CD4-positive, alpha-beta T cell treated with Interleukin-12 subunit alpha and Interleukin-12 subunit beta, for 1 hour (primary cell): ENCODE results near the gene CENPE.
"Not testable (repeated sequence)": the region's sequence is repeated elsewhere in the genome, so short reads cannot be mapped to it uniquely, and the experiment has no call there.

Experiments used
- DNase-seq: peaks from one replicate; pipeline ENCODE4 v3.0.0-alpha.2; 2020

The CENPE gene

GRCh38 chr4:103198111-103198765, at the start of gene CENPE:
Gene CENPE (minus strand): TSS chr4:103198343. CDS start chr4:103198319, 24 bp downstream.
- DNase-seq, result peak; percentile 88

- DNase-seq, result no peak
Observed at GRCh38 chr4:103244251-103244650, 46.1 kb upstream of the CENPE start.

- not testable (repeated sequence) for DNase-seq
Observed at GRCh38 chr4:103230938-103231337, 32.8 kb upstream of the CENPE start.

- DNase-seq, result not testable (repeated sequence)
Observed at GRCh38 chr4:103223556-103223955, 25.4 kb upstream of the CENPE start.

GRCh38 chr4:103207673-103208072, 9.5 kb upstream of the CENPE start:
- DNase-seq, result no peak

- DNase-seq, result no peak
Observed at GRCh38 chr4:103204111-103204510, 6.0 kb upstream of the CENPE start.

GRCh38 chr4:103201724-103202123, 3.6 kb upstream of the CENPE start:
- DNase-seq, result no peak

GRCh38 chr4:103201253-103201652, 3.1 kb upstream of the CENPE start:
- no peak for DNase-seq

GRCh38 chr4:103199009-103199408, 866 bp upstream of the CENPE start:
- DNase-seq, result no peak

- DNase-seq, result no peak
Observed at GRCh38 chr4:103197765-103198110, 405 bp downstream of the CENPE start.

- DNase-seq, result no peak
Observed at GRCh38 chr4:103193457-103193856, 4.7 kb downstream of the CENPE start.

- DNase-seq, result no peak
Observed at GRCh38 chr4:103171006-103171405, 27.1 kb downstream of the CENPE start.

GRCh38 chr4:103169750-103170149, 28.4 kb downstream of the CENPE start:
- not testable (repeated sequence) for DNase-seq

- no peak for DNase-seq
Observed at GRCh38 chr4:103168993-103169392, 29.1 kb downstream of the CENPE start.

GRCh38 chr4:103162176-103162575, 36.0 kb downstream of the CENPE start:
- no peak for DNase-seq

GRCh38 chr4:103158760-103159159, 39.4 kb downstream of the CENPE start:
- DNase-seq, result no peak

- no peak for DNase-seq
Observed at GRCh38 chr4:103156106-103156505, 42.0 kb downstream of the CENPE start.

- no peak for DNase-seq
Observed at GRCh38 chr4:103152381-103152780, 45.8 kb downstream of the CENPE start.

GRCh38 chr4:103150677-103151076, 47.5 kb downstream of the CENPE start:
- DNase-seq, result no peak

- DNase-seq, result no peak
Observed at GRCh38 chr4:103144926-103145325, 53.2 kb downstream of the CENPE start.

GRCh38 chr4:103137446-103137827, 60.7 kb downstream of the CENPE start:
- DNase-seq, result no peak

GRCh38 chr4:103136671-103137445, 61.3 kb downstream of the CENPE start:
- no peak for DNase-seq

- DNase-seq, result no peak
Observed at GRCh38 chr4:103129174-103129573, 69.0 kb downstream of the CENPE start.

- no peak for DNase-seq
Observed at GRCh38 chr4:103126126-103126525, 72.0 kb downstream of the CENPE start.

GRCh38 chr4:103123114-103123513, 75.0 kb downstream of the CENPE start:
- DNase-seq, result no peak
